PC-9 (cell line): ENCODE data around the gene FILIP1L.

Source experiments
- EZH2 ChIP-seq: fragments of 200-600 bp; sonication (generic); IDR thresholded peaks from 2 replicates; pipeline ENCODE4 v1.8.0; 2017; ENCODE audit warnings: antibody characterized with exemption, low read depth
- TF ChIP-seq, protein P1 (sequence below): fragments of 200-600 bp; sonication (generic); conservative IDR thresholded peaks from 2 replicates; pipeline ENCODE4 v1.6.1; 2017; ENCODE audit warnings: mixed run types, antibody characterized with exemption, mild to moderate bottlenecking, moderate library complexity

DNA sequence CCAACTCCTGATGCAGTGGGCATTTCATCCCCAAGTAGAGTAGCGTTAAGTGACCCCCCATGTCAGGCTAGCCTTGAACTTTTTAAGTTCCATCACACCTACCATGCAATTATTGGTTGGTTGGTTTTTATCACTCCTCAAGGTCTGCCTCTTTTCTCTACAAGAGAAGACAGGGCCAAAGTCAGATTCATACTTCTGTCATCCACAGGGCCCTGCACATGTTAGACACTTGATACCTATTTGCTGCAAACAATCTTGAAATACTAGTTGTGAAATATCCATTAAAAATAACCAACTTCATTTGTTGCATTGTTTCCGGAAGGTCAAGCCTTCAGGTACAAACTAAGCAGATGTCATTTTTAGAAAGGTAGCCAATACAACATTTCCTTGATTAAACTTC, 295.5 kb downstream of the FILIP1L start:
- TF ChIP-seq, protein P1, sequence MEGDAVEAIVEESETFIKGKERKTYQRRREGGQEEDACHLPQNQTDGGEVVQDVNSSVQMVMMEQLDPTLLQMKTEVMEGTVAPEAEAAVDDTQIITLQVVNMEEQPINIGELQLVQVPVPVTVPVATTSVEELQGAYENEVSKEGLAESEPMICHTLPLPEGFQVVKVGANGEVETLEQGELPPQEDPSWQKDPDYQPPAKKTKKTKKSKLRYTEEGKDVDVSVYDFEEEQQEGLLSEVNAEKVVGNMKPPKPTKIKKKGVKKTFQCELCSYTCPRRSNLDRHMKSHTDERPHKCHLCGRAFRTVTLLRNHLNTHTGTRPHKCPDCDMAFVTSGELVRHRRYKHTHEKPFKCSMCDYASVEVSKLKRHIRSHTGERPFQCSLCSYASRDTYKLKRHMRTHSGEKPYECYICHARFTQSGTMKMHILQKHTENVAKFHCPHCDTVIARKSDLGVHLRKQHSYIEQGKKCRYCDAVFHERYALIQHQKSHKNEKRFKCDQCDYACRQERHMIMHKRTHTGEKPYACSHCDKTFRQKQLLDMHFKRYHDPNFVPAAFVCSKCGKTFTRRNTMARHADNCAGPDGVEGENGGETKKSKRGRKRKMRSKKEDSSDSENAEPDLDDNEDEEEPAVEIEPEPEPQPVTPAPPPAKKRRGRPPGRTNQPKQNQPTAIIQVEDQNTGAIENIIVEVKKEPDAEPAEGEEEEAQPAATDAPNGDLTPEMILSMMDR, result no peak
- TF ChIP-seq EZH2, result no peak
